ENCODE measurements around the gene UBE2E1. TPM values are rescaled to one million over a fixed set of nuclear protein-coding genes. Genes with fewer than 3 reads are reported as not detected.

The UBE2E1 gene
- total and polyA plus RNA-seq, 2 experiments from 2014 or later = 39.9 to 120 TPM

DNA sequence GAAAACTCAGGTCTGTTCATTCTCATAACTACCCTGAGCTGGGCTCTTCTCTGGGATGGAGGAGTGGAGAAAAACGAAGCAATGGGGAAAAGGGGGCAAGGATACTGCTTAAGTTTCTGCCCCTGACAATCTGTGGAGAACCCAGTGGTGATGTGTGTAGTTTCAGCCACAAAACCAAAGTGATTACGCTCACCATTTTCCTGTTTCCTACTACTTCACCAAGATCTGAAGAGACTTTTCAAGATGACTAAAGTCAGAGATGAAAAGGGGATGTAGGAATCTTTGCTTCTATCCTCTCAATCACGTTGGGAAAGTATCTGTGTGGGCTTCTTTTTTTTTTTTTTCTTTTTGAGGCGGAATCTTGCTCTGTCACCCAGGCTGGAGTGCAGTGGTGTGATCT, 8.3 kb upstream of the UBE2E1 start (continued):
- TF ChIP-seq, protein P1, sequence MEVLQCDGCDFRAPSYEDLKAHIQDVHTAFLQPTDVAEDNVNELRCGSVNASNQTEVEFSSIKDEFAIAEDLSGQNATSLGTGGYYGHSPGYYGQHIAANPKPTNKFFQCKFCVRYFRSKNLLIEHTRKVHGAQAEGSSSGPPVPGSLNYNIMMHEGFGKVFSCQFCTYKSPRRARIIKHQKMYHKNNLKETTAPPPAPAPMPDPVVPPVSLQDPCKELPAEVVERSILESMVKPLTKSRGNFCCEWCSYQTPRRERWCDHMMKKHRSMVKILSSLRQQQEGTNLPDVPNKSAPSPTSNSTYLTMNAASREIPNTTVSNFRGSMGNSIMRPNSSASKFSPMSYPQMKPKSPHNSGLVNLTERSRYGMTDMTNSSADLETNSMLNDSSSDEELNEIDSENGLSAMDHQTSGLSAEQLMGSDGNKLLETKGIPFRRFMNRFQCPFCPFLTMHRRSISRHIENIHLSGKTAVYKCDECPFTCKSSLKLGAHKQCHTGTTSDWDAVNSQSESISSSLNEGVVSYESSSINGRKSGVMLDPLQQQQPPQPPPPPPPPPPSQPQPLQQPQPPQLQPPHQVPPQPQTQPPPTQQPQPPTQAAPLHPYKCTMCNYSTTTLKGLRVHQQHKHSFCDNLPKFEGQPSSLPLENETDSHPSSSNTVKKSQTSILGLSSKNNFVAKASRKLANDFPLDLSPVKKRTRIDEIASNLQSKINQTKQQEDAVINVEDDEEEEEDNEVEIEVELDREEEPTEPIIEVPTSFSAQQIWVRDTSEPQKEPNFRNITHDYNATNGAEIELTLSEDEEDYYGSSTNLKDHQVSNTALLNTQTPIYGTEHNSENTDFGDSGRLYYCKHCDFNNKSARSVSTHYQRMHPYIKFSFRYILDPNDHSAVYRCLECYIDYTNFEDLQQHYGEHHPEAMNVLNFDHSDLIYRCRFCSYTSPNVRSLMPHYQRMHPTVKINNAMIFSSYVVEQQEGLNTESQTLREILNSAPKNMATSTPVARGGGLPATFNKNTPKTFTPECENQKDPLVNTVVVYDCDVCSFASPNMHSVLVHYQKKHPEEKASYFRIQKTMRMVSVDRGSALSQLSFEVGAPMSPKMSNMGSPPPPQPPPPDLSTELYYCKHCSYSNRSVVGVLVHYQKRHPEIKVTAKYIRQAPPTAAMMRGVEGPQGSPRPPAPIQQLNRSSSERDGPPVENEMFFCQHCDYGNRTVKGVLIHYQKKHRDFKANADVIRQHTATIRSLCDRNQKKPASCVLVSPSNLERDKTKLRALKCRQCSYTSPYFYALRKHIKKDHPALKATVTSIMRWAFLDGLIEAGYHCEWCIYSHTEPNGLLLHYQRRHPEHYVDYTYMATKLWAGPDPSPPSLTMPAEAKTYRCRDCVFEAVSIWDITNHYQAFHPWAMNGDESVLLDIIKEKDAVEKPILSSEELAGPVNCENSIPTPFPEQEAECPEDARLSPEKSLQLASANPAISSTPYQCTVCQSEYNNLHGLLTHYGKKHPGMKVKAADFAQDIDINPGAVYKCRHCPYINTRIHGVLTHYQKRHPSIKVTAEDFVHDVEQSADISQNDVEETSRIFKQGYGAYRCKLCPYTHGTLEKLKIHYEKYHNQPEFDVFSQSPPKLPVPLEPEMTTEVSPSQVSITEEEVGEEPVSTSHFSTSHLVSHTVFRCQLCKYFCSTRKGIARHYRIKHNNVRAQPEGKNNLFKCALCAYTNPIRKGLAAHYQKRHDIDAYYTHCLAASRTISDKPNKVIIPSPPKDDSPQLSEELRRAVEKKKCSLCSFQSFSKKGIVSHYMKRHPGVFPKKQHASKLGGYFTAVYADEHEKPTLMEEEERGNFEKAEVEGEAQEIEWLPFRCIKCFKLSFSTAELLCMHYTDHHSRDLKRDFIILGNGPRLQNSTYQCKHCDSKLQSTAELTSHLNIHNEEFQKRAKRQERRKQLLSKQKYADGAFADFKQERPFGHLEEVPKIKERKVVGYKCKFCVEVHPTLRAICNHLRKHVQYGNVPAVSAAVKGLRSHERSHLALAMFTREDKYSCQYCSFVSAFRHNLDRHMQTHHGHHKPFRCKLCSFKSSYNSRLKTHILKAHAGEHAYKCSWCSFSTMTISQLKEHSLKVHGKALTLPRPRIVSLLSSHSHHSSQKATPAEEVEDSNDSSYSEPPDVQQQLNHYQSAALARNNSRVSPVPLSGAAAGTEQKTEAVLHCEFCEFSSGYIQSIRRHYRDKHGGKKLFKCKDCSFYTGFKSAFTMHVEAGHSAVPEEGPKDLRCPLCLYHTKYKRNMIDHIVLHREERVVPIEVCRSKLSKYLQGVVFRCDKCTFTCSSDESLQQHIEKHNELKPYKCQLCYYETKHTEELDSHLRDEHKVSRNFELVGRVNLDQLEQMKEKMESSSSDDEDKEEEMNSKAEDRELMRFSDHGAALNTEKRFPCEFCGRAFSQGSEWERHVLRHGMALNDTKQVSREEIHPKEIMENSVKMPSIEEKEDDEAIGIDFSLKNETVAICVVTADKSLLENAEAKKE (CRISPR knock-in tag; IDR thresholded peaks at IDR 0.05) = no peak
- TF ChIP-seq CREB1 (CRISPR knock-in tag; IDR thresholded peaks at IDR 0.05; ENCODE audit: low read depth) = no peak
- TF ChIP-seq NANOG (IDR thresholded peaks at IDR 0.05; ENCODE audit: borderline replicate concordance) = no peak
- no peak for TF ChIP-seq ZNF114 (CRISPR knock-in tag; IDR thresholded peaks at IDR 0.05)

DNA sequence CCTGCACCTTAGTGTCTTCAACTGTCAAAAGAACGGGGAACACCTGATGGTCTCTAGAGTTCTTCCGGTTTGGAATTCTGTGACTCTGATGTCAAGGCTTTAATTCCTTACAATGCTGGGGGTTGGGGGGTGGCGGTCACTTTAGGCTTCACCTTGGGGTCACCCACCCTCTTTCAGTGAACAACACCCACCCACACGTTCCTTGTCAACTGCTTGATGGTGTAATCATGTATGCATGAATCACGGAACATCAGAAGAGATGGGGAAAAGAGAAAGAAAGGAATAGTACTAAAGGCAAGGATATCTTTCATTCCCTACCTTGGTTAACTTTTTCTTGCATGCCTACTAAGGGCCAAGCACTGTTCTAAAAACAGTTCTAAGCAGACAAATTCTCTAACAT, 7.3 kb upstream of the UBE2E1 start:
- Histone ChIP-seq H3K9me2 (ENCODE audit: insufficient read depth) (no peaks in the 10 kb centered on the region), H3K36me3 (ENCODE audit: insufficient read depth) (no peaks in the 10 kb centered on the region), H3K79me2 (replicated peaks; ENCODE audit: insufficient read depth) (no peaks in the 10 kb centered on the region), H3K27ac (ENCODE audit: low read depth) (no peak overlapping the region), H3K27me3 (ENCODE audit: insufficient read depth) (no peaks in the 10 kb centered on the region), H2AFZ (no peak overlapping the region), H3K4me2 (no peak overlapping the region), H4K20me1 (replicated peaks; ENCODE audit: insufficient read depth) (no peaks in the 10 kb centered on the region), H3K4me3 (no peak overlapping the region), H3F3A (replicated peaks; ENCODE audit: low read depth) (no peaks in the 10 kb centered on the region), H3K4me1 (ENCODE audit: insufficient read depth) (peaks cover 14% of the 10 kb centered on the region)
- ATAC-seq (no peak), DNase-seq (ENCODE audit: low spot score) (no peak)
- Mint-ChIP-seq H3K27ac (no peak overlapping the region), H3K36me3 (ENCODE audit: low read depth) (no peaks in the 10 kb centered on the region), H3K9me3 (no peaks in the 10 kb centered on the region; the same call in 2 of the 3 replicates), H3K27me3 (ENCODE audit: insufficient read depth, low read depth, poor library complexity) (no peaks in the 10 kb centered on the region), H3K4me1 (peaks cover 11% of the 10 kb centered on the region), H3K4me3 (no peak overlapping the region)
- TF ChIP-seq ZNF114 (CRISPR knock-in tag; IDR thresholded peaks at IDR 0.05) (no peak), POLR2AphosphoS5 (IDR thresholded peaks at IDR 0.05; ENCODE audit: low read depth) (no peak), NANOG (IDR thresholded peaks at IDR 0.05; ENCODE audit: borderline replicate concordance) (no peak), STAT1 (IDR thresholded peaks at IDR 0.05; ENCODE audit: unreplicated experiment) (no peak), JUNB (IDR thresholded peaks at IDR 0.05; ENCODE audit: unreplicated experiment) (no peak)
- TF ChIP-seq, protein P2, sequence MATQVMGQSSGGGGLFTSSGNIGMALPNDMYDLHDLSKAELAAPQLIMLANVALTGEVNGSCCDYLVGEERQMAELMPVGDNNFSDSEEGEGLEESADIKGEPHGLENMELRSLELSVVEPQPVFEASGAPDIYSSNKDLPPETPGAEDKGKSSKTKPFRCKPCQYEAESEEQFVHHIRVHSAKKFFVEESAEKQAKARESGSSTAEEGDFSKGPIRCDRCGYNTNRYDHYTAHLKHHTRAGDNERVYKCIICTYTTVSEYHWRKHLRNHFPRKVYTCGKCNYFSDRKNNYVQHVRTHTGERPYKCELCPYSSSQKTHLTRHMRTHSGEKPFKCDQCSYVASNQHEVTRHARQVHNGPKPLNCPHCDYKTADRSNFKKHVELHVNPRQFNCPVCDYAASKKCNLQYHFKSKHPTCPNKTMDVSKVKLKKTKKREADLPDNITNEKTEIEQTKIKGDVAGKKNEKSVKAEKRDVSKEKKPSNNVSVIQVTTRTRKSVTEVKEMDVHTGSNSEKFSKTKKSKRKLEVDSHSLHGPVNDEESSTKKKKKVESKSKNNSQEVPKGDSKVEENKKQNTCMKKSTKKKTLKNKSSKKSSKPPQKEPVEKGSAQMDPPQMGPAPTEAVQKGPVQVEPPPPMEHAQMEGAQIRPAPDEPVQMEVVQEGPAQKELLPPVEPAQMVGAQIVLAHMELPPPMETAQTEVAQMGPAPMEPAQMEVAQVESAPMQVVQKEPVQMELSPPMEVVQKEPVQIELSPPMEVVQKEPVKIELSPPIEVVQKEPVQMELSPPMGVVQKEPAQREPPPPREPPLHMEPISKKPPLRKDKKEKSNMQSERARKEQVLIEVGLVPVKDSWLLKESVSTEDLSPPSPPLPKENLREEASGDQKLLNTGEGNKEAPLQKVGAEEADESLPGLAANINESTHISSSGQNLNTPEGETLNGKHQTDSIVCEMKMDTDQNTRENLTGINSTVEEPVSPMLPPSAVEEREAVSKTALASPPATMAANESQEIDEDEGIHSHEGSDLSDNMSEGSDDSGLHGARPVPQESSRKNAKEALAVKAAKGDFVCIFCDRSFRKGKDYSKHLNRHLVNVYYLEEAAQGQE (IDR thresholded peaks at IDR 0.05; ENCODE audit: unreplicated experiment) = no peak
- TF ChIP-seq, protein P3, sequence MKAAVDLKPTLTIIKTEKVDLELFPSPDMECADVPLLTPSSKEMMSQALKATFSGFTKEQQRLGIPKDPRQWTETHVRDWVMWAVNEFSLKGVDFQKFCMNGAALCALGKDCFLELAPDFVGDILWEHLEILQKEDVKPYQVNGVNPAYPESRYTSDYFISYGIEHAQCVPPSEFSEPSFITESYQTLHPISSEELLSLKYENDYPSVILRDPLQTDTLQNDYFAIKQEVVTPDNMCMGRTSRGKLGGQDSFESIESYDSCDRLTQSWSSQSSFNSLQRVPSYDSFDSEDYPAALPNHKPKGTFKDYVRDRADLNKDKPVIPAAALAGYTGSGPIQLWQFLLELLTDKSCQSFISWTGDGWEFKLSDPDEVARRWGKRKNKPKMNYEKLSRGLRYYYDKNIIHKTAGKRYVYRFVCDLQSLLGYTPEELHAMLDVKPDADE (IDR thresholded peaks at IDR 0.05) = no peak

Measured in GM23338 (cell line).